DOHH2 (cell line): ENCODE measurements around the gene TBX4.

Experiments used
- EZH2phosphoT487 ChIP-seq: fragments of 200-600 bp; sonication (generic); IDR thresholded peaks from 2 replicates; pipeline ENCODE4 v1.6.1; 2017; ENCODE audit warnings: borderline replicate concordance, mild to moderate bottlenecking, antibody characterized with exemption, low read length, moderate library complexity, mixed read lengths
- TF ChIP-seq, protein P1 (sequence below): fragments of 200-600 bp; sonication (generic); IDR thresholded peaks from one replicate; pipeline ENCODE4 v1.5.1; 2014; ENCODE audit warnings: antibody characterized with exemption, mild to moderate bottlenecking, low read depth, low read length; ENCODE audit not compliant: poor library complexity, severe bottlenecking

DNA sequence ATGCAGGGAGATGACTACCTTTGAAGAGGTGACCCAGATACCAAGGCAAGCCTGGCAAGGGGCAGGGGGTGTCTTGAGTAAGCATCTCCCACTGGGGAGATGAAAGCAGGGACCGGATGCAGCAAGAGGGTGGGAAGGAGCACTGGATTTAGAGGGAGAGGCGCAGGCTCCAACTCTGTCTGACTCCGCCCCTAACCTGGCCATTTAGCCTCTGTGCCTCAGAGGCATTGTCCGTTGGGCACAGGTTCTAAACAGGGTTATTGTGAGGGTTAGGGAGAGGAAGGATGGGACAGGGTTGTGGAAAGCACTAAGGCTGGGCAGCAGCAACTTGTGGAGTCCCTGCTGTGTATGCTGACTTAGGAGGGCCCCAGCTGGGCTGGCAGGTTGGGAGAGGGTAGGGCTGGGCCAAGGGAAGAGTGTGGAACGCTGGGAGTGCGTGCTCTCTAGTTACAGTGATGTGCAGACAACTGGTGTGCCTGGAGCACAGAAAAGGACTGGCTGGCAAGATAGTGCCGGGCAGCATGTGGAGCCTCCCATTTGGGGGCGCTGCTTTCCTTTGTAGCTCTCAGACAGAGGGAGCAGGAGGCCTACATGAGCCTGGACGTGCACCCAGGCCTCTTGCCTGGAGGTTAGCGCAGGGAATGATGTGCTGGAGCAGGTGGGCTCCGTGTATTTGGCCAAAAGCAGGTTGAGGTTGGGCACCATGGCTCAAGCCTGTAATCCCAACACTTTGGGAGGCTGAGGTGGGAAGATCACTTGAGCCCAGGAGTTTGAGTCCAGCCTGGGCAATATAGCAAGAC is 26.3 kb upstream of the TBX4 start:
- TF ChIP-seq, protein P1, sequence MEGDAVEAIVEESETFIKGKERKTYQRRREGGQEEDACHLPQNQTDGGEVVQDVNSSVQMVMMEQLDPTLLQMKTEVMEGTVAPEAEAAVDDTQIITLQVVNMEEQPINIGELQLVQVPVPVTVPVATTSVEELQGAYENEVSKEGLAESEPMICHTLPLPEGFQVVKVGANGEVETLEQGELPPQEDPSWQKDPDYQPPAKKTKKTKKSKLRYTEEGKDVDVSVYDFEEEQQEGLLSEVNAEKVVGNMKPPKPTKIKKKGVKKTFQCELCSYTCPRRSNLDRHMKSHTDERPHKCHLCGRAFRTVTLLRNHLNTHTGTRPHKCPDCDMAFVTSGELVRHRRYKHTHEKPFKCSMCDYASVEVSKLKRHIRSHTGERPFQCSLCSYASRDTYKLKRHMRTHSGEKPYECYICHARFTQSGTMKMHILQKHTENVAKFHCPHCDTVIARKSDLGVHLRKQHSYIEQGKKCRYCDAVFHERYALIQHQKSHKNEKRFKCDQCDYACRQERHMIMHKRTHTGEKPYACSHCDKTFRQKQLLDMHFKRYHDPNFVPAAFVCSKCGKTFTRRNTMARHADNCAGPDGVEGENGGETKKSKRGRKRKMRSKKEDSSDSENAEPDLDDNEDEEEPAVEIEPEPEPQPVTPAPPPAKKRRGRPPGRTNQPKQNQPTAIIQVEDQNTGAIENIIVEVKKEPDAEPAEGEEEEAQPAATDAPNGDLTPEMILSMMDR, result no peak
- TF ChIP-seq EZH2phosphoT487, result no peak
